DMS 273 (cell line): ENCODE results near the gene DPEP2.

ENCODE experiments used
- DNase-seq: peaks from one replicate; lab custom pipeline; 2025; ENCODE audit not compliant: unreplicated experiment; lab: John Stamatoyannopoulos, UW

The DPEP2 gene

GRCh38 chr16:67957622-67958021 is 41.7 kb downstream of the DPEP2 start:
- no peak for DNase-seq

GRCh38 chr16:67954421-67955196 is 44.7 kb downstream of the DPEP2 start:
- no peak for DNase-seq

GRCh38 chr16:67953641-67954375 is 45.5 kb downstream of the DPEP2 start:
- DNase-seq = no peak

GRCh38 chr16:67951485-67951884 is 47.8 kb downstream of the DPEP2 start:
- peak; percentile 49 for DNase-seq

- DNase-seq = no peak
Observed at GRCh38 chr16:67950335-67950843, 48.9 kb downstream of the DPEP2 start.

- DNase-seq = no peak
Observed at GRCh38 chr16:67949645-67950044, 49.6 kb downstream of the DPEP2 start.

- no peak for DNase-seq
Observed at GRCh38 chr16:67948015-67948414, 51.3 kb downstream of the DPEP2 start.

- no peak for DNase-seq
Observed at GRCh38 chr16:67946966-67947558, 52.2 kb downstream of the DPEP2 start.

- DNase-seq = no peak
Observed at GRCh38 chr16:67946128-67946569, 53.1 kb downstream of the DPEP2 start.

- no peak for DNase-seq
Observed at GRCh38 chr16:67945392-67945933, 53.8 kb downstream of the DPEP2 start.

- no peak for DNase-seq
Observed at GRCh38 chr16:67944690-67945391, 54.4 kb downstream of the DPEP2 start.

- DNase-seq = peak; percentile 46
Observed at GRCh38 chr16:67943619-67944504, 55.4 kb downstream of the DPEP2 start, which contains the start of gene LCAT. LCAT (minus strand) TSS chr16:67944120; CDS start chr16:67944101, 19 bp downstream.

- no peak for DNase-seq
Observed at GRCh38 chr16:67943256-67943618, 56.0 kb downstream of the DPEP2 start.

- DNase-seq = no peak
Observed at GRCh38 chr16:67942510-67943255, 56.6 kb downstream of the DPEP2 start.

- peak; percentile 68 for DNase-seq
Observed at GRCh38 chr16:67942200-67942509, 57.1 kb downstream of the DPEP2 start.

- no peak for DNase-seq
Observed at GRCh38 chr16:67941469-67942199, 57.6 kb downstream of the DPEP2 start.

- DNase-seq = no peak
Observed at GRCh38 chr16:67940446-67941089, 58.7 kb downstream of the DPEP2 start.
